Fibroblast of villous mesenchyme (primary cell): ENCODE data around the gene PPFIBP2. TPM values are rescaled to one million over a fixed set of nuclear protein-coding genes. Genes with fewer than 3 reads are reported as not detected.

ENCODE experiments used
- DNase-seq: peaks from one replicate; pipeline ENCODE4 v3.0.0-alpha.2; 2010; ENCODE audit warnings: low read depth
- H3K4me3 ChIP-seq: 2 replicates; pipeline ENCODE4 v1.5.1; 2011; ENCODE audit warnings: low read depth, mild to moderate bottlenecking, low read length
- CTCF ChIP-seq: IDR thresholded peaks from 2 replicates; pipeline ENCODE4 v1.5.1; 2012; ENCODE audit warnings: low read depth, mild to moderate bottlenecking, low read length; ENCODE audit not compliant: insufficient read depth
- total RNA-seq: library from RNA; depleted of rRNA; stranded (reverse); fragments of >200 nt; gene quantifications from 2 replicates; pipeline ENCODE4 v1.2.3, GENCODE V29; 2012

Gene PPFIBP2
- total RNA-seq, 1 donor, result 20.3 TPM

- H3K4me3 ChIP-seq, result no peak overlapping the region
- no peak for DNase-seq
- no peak for TF ChIP-seq CTCF
These were observed 72.0 kb downstream of the PPFIBP2 start for GRCh38 chr11:7585816-7586215.

DNA sequence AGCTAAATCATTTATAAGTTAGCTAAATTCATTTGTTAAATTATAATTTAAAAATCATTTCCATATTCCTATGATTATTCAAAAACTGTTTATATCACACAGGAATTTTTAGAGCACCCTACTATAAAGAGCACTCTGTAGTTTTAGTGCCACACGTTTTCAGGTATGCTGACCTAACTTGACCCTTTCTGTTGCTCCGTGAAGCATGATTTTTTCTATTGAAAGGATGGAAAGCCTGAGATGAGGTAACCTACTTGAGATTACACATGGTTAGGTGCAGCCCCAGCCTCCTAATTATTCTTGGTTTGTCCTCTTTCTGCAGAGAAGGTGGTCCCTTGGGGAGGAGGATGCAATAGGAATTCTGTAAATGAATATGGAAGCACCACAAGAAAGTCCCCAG, 72.6 kb downstream of the PPFIBP2 start:
- no peak overlapping the region for H3K4me3 ChIP-seq
- no peak for DNase-seq
- TF ChIP-seq CTCF, result no peak

- no peak for DNase-seq
- H3K4me3 ChIP-seq, result no peak overlapping the region
- TF ChIP-seq CTCF, result no peak
These were observed 73.9 kb downstream of the PPFIBP2 start for GRCh38 chr11:7587712-7588111.

GRCh38 chr11:7589861-7590260, 76.1 kb downstream of the PPFIBP2 start:
- DNase-seq, result no peak
- no peak overlapping the region for H3K4me3 ChIP-seq
- TF ChIP-seq CTCF, result no peak

- no peak overlapping the region for H3K4me3 ChIP-seq
- DNase-seq, result no peak
- TF ChIP-seq CTCF, result no peak
These were observed 76.7 kb downstream of the PPFIBP2 start for GRCh38 chr11:7590529-7590928.

DNA sequence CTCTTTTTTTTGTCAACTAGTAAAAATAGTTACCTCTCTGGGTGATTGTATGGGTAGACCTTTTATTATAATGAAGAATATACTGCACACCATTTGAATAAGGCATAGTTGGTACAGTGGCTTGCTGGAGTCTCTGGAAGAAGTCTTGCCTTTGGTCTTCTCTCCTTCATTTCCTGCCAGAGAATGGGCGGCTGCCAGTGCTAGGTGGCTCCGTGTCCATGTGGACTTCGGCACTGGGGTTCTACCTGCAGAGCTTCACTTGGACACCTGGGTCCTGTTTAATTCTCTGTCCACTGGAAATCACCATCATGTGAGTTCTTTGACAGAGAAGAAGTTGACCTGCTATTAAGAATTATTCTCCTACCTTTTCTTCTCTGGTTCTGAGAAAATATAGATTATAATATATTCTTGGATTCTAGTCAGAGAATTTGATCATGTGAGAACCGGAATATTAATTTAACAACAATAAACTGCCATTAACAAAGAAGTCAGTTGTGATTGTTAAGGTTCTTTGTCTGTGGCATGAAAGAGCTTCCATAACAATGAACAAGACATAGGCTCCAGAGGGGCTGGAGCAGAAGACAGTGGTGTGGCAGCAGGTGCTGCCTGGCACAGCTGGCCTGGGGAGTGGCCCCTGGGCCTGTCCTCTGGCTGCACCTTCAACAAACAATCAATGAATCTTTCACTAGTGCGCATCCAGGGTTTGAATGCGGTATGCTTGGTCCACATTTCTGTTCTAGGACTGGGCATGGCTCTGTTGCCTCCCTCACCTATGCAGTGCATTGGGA, 77.5 kb downstream of the PPFIBP2 start:
- no peak overlapping the region for H3K4me3 ChIP-seq
- no peak for DNase-seq
- TF ChIP-seq CTCF, result no peak

DNA sequence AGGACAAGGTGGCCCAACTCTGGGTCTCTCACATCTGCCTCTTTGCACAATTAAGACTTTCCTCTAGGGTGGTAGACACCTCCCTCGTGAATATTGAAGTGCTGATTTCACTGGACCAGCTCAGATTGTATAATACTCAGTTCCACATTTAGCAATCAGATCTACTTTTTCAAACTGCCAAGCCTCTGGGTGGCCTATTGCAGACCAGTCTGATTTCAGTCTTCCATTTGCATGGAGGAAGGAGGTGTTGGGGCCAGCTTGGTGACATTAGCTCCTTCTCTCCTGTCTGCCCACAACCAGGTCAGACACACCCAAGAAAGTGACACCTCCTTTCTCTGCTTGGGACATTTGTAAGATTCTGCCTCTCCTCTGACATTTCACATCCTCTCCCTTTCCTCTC, 78.2 kb downstream of the PPFIBP2 start:
- no peak overlapping the region for H3K4me3 ChIP-seq
- no peak for DNase-seq
- TF ChIP-seq CTCF, result no peak
